WTC11 (cell line): Measurements from ENCODE around the gene TMEM52. TPM values are rescaled to one million over a fixed set of nuclear protein-coding genes. Genes with fewer than 3 reads are reported as not detected.

ENCODE experiments used
- ATAC-seq: fragments of 200-7000 bp; cut with Tn5 transposase; 2 replicates; pipeline ENCODE4 v1.10.0; 2021; ENCODE audit warnings: mild to moderate bottlenecking, moderate library complexity
- CTCF ChIA-PET: fragments of 300-600 bp; sonication (Branson Sonifier 250); formaldehyde crosslinking; loops from one replicate; lab custom pipeline; 2021; ENCODE audit warnings: antibody characterized with exemption; lab: Charles Lee
- POLR2A ChIA-PET: fragments of 350-600 bp; sonication (Branson Sonifier 250); formaldehyde crosslinking; loops from one replicate; lab custom pipeline; 2021; ENCODE audit warnings: antibody characterized with exemption; lab: Charles Lee
- DNase-seq: peaks from one replicate; pipeline ENCODE4 v3.0.0; 2021; ENCODE audit warnings: low spot score
- H3K27ac Mint-ChIP-seq: 2 replicates; pipeline ENCODE4 v1.8.0; 2021; ENCODE audit warnings: mixed read lengths
- H3K27me3 Mint-ChIP-seq: 2 replicates; pipeline ENCODE4 v1.8.0; 2021; ENCODE audit warnings: low read depth, mild to moderate bottlenecking, moderate library complexity, mixed read lengths
- H3K36me3 Mint-ChIP-seq: 2 replicates; pipeline ENCODE4 v1.8.0; 2021; ENCODE audit warnings: mixed read lengths
- H3K4me1 Mint-ChIP-seq: 2 replicates; pipeline ENCODE4 v1.8.0; 2022; ENCODE audit warnings: mixed read lengths
- H3K4me3 Mint-ChIP-seq: 2 replicates; pipeline ENCODE4 v1.8.0; 2021; ENCODE audit warnings: mild to moderate bottlenecking, moderate library complexity, mixed read lengths
- H3K9me3 Mint-ChIP-seq: 2 replicates; pipeline ENCODE4 v1.8.0; 2021; ENCODE audit warnings: mixed read lengths
- CBFB ChIP-seq: sonication (generic); formaldehyde crosslinking; IDR thresholded peaks from 2 replicates; pipeline ENCODE4 v1.8.1; 2022; ENCODE audit warnings: mild to moderate bottlenecking, low read depth, missing genetic modification reagents
- CREB1 ChIP-seq: sonication (generic); formaldehyde crosslinking; IDR thresholded peaks from 2 replicates; pipeline ENCODE4 v1.8.0; 2023; ENCODE audit warnings: mild to moderate bottlenecking, missing genetic modification reagents
- CREM ChIP-seq: sonication (generic); formaldehyde crosslinking; IDR thresholded peaks from 2 replicates; pipeline ENCODE4 v1.8.1; 2022; ENCODE audit warnings: mild to moderate bottlenecking, missing genetic modification reagents, moderate library complexity
- ETV6 ChIP-seq: sonication (generic); formaldehyde crosslinking; IDR thresholded peaks from 2 replicates; pipeline ENCODE4 v1.8.1; 2022; ENCODE audit warnings: mild to moderate bottlenecking, missing genetic modification reagents
- FOXK1 ChIP-seq: sonication (generic); formaldehyde crosslinking; IDR thresholded peaks from 2 replicates; pipeline ENCODE4 v1.8.0; 2022; ENCODE audit warnings: mild to moderate bottlenecking, moderate library complexity, missing genetic modification reagents
- GTF2I ChIP-seq: fragments of 250-450 bp; sonication (Bioruptor Pico); conservative IDR thresholded peaks from 2 replicates; pipeline ENCODE4 v1.4.0; 2021; ENCODE audit warnings: mild to moderate bottlenecking
- JAZF1 ChIP-seq: fragments of 250-450 bp; sonication (Bioruptor Pico); IDR thresholded peaks from 2 replicates; pipeline ENCODE4 v1.9.0; 2021; ENCODE audit warnings: moderate library complexity, mild to moderate bottlenecking, inconsistent platforms
- NFATC4 ChIP-seq: fragments of 250-450 bp; sonication (Bioruptor Pico); IDR thresholded peaks from 2 replicates; pipeline ENCODE4 v1.9.0; 2021; ENCODE audit warnings: mild to moderate bottlenecking
- NR3C1 ChIP-seq: sonication (generic); formaldehyde crosslinking; conservative IDR thresholded peaks from 2 replicates; pipeline ENCODE4 v1.8.1; 2023; ENCODE audit warnings: low read depth, mild to moderate bottlenecking, missing genetic modification reagents
- RELA ChIP-seq: sonication (generic); formaldehyde crosslinking; IDR thresholded peaks from 2 replicates; pipeline ENCODE4 v1.8.1; 2022; ENCODE audit warnings: missing genetic modification reagents, mild to moderate bottlenecking, borderline replicate concordance
- SP1 ChIP-seq: sonication (generic); formaldehyde crosslinking; conservative IDR thresholded peaks from 2 replicates; pipeline ENCODE4 v1.8.1; 2022; ENCODE audit warnings: missing genetic modification reagents
- TEAD4 ChIP-seq: sonication (generic); formaldehyde crosslinking; IDR thresholded peaks from 2 replicates; pipeline ENCODE4 v1.8.0; 2022; ENCODE audit warnings: mild to moderate bottlenecking, missing genetic modification reagents
- ZBTB21 ChIP-seq: sonication (generic); formaldehyde crosslinking; IDR thresholded peaks from 2 replicates; pipeline ENCODE4 v1.8.1; 2023; ENCODE audit warnings: mild to moderate bottlenecking, missing genetic modification reagents, borderline replicate concordance
- ZNF121 ChIP-seq: sonication (generic); formaldehyde crosslinking; IDR thresholded peaks from 2 replicates; pipeline ENCODE4 v1.8.0; 2023; ENCODE audit warnings: missing genetic modification reagents
- ZNF219 ChIP-seq: sonication (generic); formaldehyde crosslinking; IDR thresholded peaks from 2 replicates; pipeline ENCODE4 v1.8.0; 2023; ENCODE audit warnings: missing genetic modification reagents, mild to moderate bottlenecking, borderline replicate concordance
- ZNF396 ChIP-seq: fragments of 250-450 bp; sonication (Bioruptor Pico); IDR thresholded peaks from 2 replicates; pipeline ENCODE4 v1.8.0; 2021; ENCODE audit warnings: mild to moderate bottlenecking, moderate library complexity, borderline replicate concordance
- total RNA-seq: library from RNA; stranded (reverse); gene quantifications from 3 replicates; pipeline ENCODE4 v1.2.3, GENCODE V29; 2021
- TF ChIP-seq, protein P1 (sequence below): fragments of 200-600 bp; IDR thresholded peaks from 2 replicates; pipeline ENCODE4 v1.8.0; 2022; ENCODE audit warnings: antibody characterized with exemption
- TF ChIP-seq, protein P2 (sequence below): sonication (generic); formaldehyde crosslinking; IDR thresholded peaks from 2 replicates; pipeline ENCODE4 v1.8.0; 2022; ENCODE audit warnings: mild to moderate bottlenecking, missing genetic modification reagents
- TF ChIP-seq, protein P3 (sequence below): fragments of 250-450 bp; sonication (Bioruptor Pico); IDR thresholded peaks from 2 replicates; pipeline ENCODE4 v1.9.0; 2021; ENCODE audit warnings: moderate library complexity, mild to moderate bottlenecking, inconsistent platforms, borderline replicate concordance
- TF ChIP-seq, protein P4 (sequence below): sonication (generic); formaldehyde crosslinking; IDR thresholded peaks from 2 replicates; pipeline ENCODE4 v1.8.0; 2022; ENCODE audit warnings: missing genetic modification reagents
- TF ChIP-seq, protein P5 (sequence below): fragments of 250-450 bp; sonication (Bioruptor Pico); IDR thresholded peaks from 2 replicates; pipeline ENCODE4 v1.8.0; 2021; ENCODE audit warnings: mild to moderate bottlenecking
- TF ChIP-seq, protein P6 (sequence below): sonication (generic); formaldehyde crosslinking; IDR thresholded peaks from 2 replicates; pipeline ENCODE4 v1.8.1; 2022; ENCODE audit warnings: low read depth, mild to moderate bottlenecking, moderate library complexity, missing genetic modification reagents, borderline replicate concordance

TMEM52 gene
- total RNA-seq, 1 experiment from 2014 or later: 21.9 TPM

DNA sequence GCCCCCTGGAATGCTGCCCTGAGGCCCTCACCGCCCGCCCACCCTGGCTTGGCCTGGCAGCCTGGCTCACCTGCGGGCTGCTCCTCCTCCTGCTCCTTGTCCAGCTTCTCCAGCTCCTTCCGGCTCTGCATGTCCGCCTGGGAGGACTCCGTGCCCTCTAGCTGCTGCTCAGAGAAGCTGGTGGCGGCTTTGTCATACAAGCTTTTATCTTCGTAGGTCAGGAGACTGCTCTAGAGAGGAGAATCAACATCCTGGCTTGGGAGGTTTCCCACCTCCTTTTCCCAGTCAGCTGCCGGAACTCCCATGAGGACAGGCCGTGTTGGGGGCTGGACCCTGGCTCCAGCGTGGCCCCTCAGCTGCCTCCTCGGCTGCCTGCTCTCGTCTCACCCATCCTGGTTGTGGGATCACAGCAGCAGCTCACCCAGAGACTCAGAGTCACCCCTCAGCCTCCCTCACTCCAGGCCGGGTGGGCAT is 36.6 kb upstream of the TMEM52 start:
- Mint-ChIP-seq H3K36me3 (no peaks in the 10 kb centered on the region), H3K4me1 (peaks cover 10% of the 10 kb centered on the region), H3K27me3 (no peaks in the 10 kb centered on the region; the same call in 1 of the 2 replicates), H3K9me3 (peaks cover 16% of the 10 kb centered on the region), H3K4me3 (no peak overlapping the region), H3K27ac (no peak overlapping the region)
- TF ChIP-seq CREM (CRISPR knock-in tag) (no peak), ZBTB21 (no peak), ZNF396 (CRISPR knock-in tag) (no peak), JAZF1 (no peak), ZNF121 (CRISPR knock-in tag) (no peak), SP1 (CRISPR knock-in tag) (no peak)
- ATAC-seq (no peak), DNase-seq (no peak)
- ChIA-PET POLR2A (interaction anchor here (0.8 kb wide), 1 partner anchor 89 kb away, joined by 3 read pairs; no protein-coding TSS in a partner anchor), CTCF (interaction anchor here (0.9 to 11.8 kb wide), 7 partner anchors 12 to 177 kb away, joined by 3 to 312 read pairs (median 3); partner anchors contain the start of gene PRKCZ)

DNA sequence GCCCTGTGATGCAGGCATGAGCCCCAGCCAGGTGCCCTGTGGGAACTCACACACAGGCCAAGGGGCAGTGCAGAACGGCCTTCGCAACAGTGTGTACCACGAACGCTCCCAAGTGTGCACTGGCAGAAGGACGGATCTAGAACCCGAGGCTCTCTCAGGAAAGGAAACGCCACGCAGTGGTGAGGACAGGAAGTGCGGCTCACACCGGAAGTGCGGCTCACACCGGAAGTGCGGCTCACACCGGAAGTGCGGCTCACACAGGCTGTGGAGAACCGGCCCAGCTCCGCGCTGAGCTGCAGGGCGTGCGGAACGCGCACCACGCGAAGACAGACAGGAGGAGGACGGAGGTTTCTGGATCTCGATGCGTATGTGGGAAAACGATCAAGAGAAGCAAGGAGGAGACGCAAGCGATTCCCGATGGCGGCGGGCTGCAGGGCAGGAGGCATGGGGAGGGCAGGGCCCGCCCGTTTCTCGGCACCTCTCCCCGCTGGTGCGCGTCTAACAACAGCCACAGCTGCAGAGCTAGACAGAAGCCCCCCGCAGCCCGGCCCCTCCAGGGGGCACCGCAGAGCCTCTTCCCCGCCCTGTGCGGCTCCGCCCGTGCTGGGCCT is 35.9 kb upstream of the TMEM52 start:
- DNase-seq: peak; percentile 41
- H3K27me3 Mint-ChIP-seq: no peaks in the 10 kb centered on the region; the same call in 1 of the 2 replicates
- 0 out of 2 replicates have a peak, but pooled peaks have one; percentile 26 for TF ChIP-seq RELA (CRISPR knock-in tag)
- no peak for TF ChIP-seq NR3C1 (CRISPR knock-in tag)
- TF ChIP-seq, protein P1, sequence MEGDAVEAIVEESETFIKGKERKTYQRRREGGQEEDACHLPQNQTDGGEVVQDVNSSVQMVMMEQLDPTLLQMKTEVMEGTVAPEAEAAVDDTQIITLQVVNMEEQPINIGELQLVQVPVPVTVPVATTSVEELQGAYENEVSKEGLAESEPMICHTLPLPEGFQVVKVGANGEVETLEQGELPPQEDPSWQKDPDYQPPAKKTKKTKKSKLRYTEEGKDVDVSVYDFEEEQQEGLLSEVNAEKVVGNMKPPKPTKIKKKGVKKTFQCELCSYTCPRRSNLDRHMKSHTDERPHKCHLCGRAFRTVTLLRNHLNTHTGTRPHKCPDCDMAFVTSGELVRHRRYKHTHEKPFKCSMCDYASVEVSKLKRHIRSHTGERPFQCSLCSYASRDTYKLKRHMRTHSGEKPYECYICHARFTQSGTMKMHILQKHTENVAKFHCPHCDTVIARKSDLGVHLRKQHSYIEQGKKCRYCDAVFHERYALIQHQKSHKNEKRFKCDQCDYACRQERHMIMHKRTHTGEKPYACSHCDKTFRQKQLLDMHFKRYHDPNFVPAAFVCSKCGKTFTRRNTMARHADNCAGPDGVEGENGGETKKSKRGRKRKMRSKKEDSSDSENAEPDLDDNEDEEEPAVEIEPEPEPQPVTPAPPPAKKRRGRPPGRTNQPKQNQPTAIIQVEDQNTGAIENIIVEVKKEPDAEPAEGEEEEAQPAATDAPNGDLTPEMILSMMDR: peak; percentile 28; the same call in 1 of the 2 replicates
- no peak for TF ChIP-seq NFATC4 (CRISPR knock-in tag)
- TF ChIP-seq ZNF121 (CRISPR knock-in tag): no peak
- TF ChIP-seq, protein P2, sequence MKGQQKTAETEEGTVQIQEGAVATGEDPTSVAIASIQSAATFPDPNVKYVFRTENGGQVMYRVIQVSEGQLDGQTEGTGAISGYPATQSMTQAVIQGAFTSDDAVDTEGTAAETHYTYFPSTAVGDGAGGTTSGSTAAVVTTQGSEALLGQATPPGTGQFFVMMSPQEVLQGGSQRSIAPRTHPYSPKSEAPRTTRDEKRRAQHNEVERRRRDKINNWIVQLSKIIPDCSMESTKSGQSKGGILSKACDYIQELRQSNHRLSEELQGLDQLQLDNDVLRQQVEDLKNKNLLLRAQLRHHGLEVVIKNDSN (CRISPR knock-in tag): no peak
- TF ChIP-seq ETV6 (CRISPR knock-in tag): peak; percentile 85
- no peak for TF ChIP-seq CBFB (CRISPR knock-in tag)
- TF ChIP-seq, protein P3, sequence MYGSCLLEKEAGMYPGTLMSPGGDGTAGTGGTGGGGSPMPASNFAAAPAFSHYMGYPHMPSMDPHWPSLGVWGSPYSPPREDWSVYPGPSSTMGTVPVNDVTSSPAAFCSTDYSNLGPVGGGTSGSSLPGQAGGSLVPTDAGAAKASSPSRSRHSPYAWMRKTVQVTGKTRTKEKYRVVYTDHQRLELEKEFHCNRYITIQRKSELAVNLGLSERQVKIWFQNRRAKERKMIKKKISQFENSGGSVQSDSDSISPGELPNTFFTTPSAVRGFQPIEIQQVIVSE (CRISPR knock-in tag): no peak
- TF ChIP-seq FOXK1 (CRISPR knock-in tag): no peak
- peaks cover 17% of the 10 kb centered on the region for H3K9me3 Mint-ChIP-seq
- peak; percentile 36; the same call in 1 of the 2 replicates for ATAC-seq
- CTCF ChIA-PET: interaction anchor here (0.5 to 11.8 kb wide), 7 partner anchors 11 to 113 kb away, joined by 3 to 312 read pairs (median 3); partner anchors contain the start of gene PRKCZ
- POLR2A ChIA-PET: interaction anchor here (0.8 kb wide), 1 partner anchor 90 kb away, joined by 3 read pairs; no protein-coding TSS in a partner anchor
- peaks cover 4% of the 10 kb centered on the region; the same call in 1 of the 2 replicates for H3K4me1 Mint-ChIP-seq
- H3K36me3 Mint-ChIP-seq: no peaks in the 10 kb centered on the region
- no peak overlapping the region for H3K4me3 Mint-ChIP-seq
- peak overlapping the region; percentile 92; the same call in 1 of the 2 replicates for H3K27ac Mint-ChIP-seq

DNA sequence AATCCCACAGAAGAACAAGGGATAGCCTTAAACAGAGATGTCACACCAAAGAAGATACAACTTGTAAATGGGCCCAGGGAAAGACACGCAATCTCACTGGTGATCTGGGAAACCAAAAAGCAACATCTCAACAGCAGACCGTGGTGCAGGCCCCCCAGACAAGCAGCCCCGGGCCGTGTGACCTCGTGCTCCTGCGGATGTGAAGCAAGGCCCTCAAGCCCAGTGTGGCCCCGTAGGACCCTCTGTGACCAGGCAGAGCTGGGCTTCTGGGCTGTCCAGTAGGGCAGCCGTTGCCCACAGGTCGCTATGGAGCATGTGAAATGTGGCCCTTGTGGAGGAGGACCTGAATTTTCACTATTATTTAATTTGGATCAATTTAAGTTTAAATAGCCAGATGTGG is 34.9 kb upstream of the TMEM52 start:
- ATAC-seq (no peak), DNase-seq (no peak)
- ChIA-PET CTCF (interaction anchor here (1.0 to 11.8 kb wide), 3 partner anchors 10 to 91 kb away, joined by 3 to 312 read pairs (median 18); partner anchors contain the start of gene PRKCZ), POLR2A (no interaction called here)
- no peaks in the 10 kb centered on the region for H3K36me3 Mint-ChIP-seq
- no peaks in the 10 kb centered on the region; the same call in 1 of the 2 replicates for H3K27me3 Mint-ChIP-seq
- H3K9me3 Mint-ChIP-seq: peaks cover 17% of the 10 kb centered on the region
- H3K4me3 Mint-ChIP-seq: no peak overlapping the region
- 0 out of 2 replicates have a peak overlapping the region, but pooled peaks have one; percentile 7 for H3K27ac Mint-ChIP-seq
- H3K4me1 Mint-ChIP-seq: no peaks in the 10 kb centered on the region
- TF ChIP-seq CREB1 (CRISPR knock-in tag) (no peak), ETV6 (CRISPR knock-in tag) (no peak), TEAD4 (CRISPR knock-in tag) (no peak), ZNF219 (no peak), GTF2I (CRISPR knock-in tag) (no peak)
- TF ChIP-seq, protein P4, sequence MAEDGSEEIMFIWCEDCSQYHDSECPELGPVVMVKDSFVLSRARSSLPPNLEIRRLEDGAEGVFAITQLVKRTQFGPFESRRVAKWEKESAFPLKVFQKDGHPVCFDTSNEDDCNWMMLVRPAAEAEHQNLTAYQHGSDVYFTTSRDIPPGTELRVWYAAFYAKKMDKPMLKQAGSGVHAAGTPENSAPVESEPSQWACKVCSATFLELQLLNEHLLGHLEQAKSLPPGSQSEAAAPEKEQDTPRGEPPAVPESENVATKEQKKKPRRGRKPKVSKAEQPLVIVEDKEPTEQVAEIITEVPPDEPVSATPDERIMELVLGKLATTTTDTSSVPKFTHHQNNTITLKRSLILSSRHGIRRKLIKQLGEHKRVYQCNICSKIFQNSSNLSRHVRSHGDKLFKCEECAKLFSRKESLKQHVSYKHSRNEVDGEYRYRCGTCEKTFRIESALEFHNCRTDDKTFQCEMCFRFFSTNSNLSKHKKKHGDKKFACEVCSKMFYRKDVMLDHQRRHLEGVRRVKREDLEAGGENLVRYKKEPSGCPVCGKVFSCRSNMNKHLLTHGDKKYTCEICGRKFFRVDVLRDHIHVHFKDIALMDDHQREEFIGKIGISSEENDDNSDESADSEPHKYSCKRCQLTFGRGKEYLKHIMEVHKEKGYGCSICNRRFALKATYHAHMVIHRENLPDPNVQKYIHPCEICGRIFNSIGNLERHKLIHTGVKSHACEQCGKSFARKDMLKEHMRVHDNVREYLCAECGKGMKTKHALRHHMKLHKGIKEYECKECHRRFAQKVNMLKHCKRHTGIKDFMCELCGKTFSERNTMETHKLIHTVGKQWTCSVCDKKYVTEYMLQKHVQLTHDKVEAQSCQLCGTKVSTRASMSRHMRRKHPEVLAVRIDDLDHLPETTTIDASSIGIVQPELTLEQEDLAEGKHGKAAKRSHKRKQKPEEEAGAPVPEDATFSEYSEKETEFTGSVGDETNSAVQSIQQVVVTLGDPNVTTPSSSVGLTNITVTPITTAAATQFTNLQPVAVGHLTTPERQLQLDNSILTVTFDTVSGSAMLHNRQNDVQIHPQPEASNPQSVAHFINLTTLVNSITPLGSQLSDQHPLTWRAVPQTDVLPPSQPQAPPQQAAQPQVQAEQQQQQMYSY (CRISPR knock-in tag): no peak
- TF ChIP-seq, protein P5, sequence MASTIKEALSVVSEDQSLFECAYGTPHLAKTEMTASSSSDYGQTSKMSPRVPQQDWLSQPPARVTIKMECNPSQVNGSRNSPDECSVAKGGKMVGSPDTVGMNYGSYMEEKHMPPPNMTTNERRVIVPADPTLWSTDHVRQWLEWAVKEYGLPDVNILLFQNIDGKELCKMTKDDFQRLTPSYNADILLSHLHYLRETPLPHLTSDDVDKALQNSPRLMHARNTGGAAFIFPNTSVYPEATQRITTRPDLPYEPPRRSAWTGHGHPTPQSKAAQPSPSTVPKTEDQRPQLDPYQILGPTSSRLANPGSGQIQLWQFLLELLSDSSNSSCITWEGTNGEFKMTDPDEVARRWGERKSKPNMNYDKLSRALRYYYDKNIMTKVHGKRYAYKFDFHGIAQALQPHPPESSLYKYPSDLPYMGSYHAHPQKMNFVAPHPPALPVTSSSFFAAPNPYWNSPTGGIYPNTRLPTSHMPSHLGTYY (CRISPR knock-in tag): no peak
- TF ChIP-seq, protein P6, sequence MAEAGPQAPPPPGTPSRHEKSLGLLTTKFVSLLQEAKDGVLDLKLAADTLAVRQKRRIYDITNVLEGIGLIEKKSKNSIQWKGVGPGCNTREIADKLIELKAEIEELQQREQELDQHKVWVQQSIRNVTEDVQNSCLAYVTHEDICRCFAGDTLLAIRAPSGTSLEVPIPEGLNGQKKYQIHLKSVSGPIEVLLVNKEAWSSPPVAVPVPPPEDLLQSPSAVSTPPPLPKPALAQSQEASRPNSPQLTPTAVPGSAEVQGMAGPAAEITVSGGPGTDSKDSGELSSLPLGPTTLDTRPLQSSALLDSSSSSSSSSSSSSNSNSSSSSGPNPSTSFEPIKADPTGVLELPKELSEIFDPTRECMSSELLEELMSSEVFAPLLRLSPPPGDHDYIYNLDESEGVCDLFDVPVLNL (CRISPR knock-in tag): no peak
